ENCODE measurements around the gene ZNF805. TPM values are rescaled to one million over a fixed set of nuclear protein-coding genes. Genes with fewer than 3 reads are reported as not detected.

Gene ZNF805
- total and polyA plus RNA-seq, 2 of the 13 experiments (the other 11 are each of a cell fraction or from before 2014, with no cell fraction given), result 5.1 to 12.8 TPM

- TF ChIP-seq THAP9 (CRISPR knock-in tag; IDR thresholded peaks at IDR 0.05; ENCODE audit: borderline replicate concordance) (no peak), MYC (CRISPR knock-in tag; IDR thresholded peaks at IDR 0.05; ENCODE audit: borderline replicate concordance) (peak; percentile 99), SRY (CRISPR knock-in tag; IDR thresholded peaks at IDR 0.05) (no peak; the same call in 1 of the 2 replicates), HDAC1 (CRISPR knock-in tag; IDR thresholded peaks at IDR 0.05) (peak; percentile 68), ZNF33A (CRISPR knock-in tag; IDR thresholded peaks at IDR 0.05; ENCODE audit: borderline replicate concordance) (no peak), KLF9 (CRISPR knock-in tag; IDR thresholded peaks at IDR 0.05; ENCODE audit: low read depth) (no peak), GATAD1 (CRISPR knock-in tag; IDR thresholded peaks at IDR 0.05) (peak; percentile 63; the same call in 1 of the 2 replicates), ZFP82 (CRISPR knock-in tag; IDR thresholded peaks at IDR 0.05; ENCODE audit: borderline replicate concordance) (no peak), MED13 (CRISPR knock-in tag; IDR thresholded peaks at IDR 0.05) (0 out of 2 replicates have a peak, but pooled peaks have one; percentile 24), XBP1 (CRISPR knock-in tag; IDR thresholded peaks at IDR 0.05) (no peak; the same call in 1 of the 2 replicates), NPAS2 (CRISPR knock-in tag; IDR thresholded peaks at IDR 0.05; ENCODE audit: borderline replicate concordance) (no peak), SMAD9 (CRISPR knock-in tag; IDR thresholded peaks at IDR 0.05) (no peak), FOXC1 (CRISPR knock-in tag; IDR thresholded peaks at IDR 0.05; ENCODE audit: borderline replicate concordance) (no peak), DNMT3B (CRISPR knock-in tag; conservative IDR thresholded peaks at IDR 0.05) (peak; percentile 59; the same call in 1 of the 2 replicates), WIZ (CRISPR knock-in tag; IDR thresholded peaks at IDR 0.05) (no peak), PREB (CRISPR knock-in tag; IDR thresholded peaks at IDR 0.05) (0 out of 2 replicates have a peak, but pooled peaks have one; percentile 17), PTBP1 (IDR thresholded peaks at IDR 0.05; ENCODE audit: low read depth, low read length, poor library complexity, severe bottlenecking) (no peak), ZNF430 (CRISPR knock-in tag; IDR thresholded peaks at IDR 0.05) (peak; percentile 34), TBP (CRISPR knock-in tag; IDR thresholded peaks at IDR 0.05) (no peak), E2F1 (CRISPR knock-in tag; IDR thresholded peaks at IDR 0.05) (peak; percentile 50; the same call in 1 of the 2 replicates), STAT6 (CRISPR knock-in tag; IDR thresholded peaks at IDR 0.05; ENCODE audit: borderline replicate concordance) (no peak), ZNF20 (CRISPR knock-in tag; IDR thresholded peaks at IDR 0.05) (0 out of 2 replicates have a peak, but pooled peaks have one; percentile 76), TBX3 (IDR thresholded peaks at IDR 0.05; ENCODE audit: borderline replicate concordance) (no peak)
Measured at GRCh38 chr19:57279418-57280164, 39.2 kb downstream of the ZNF805 start (continued).

Measured in HepG2 (cell line).